Ovary (tissue), 3 donors: ENCODE data around the gene TF.

Experiments
- EP300 ChIP-seq: sonication (generic); formaldehyde crosslinking; IDR thresholded peaks from one replicate; pipeline ENCODE4 v1.6.1; 2017; ENCODE audit warnings: antibody characterized with exemption
- POLR2A ChIP-seq: fragments of 450-650 bp; IDR thresholded peaks from one replicate; pipeline ENCODE4 v1.6.1; 2017; ENCODE audit warnings: antibody characterized with exemption, mild to moderate bottlenecking, moderate library complexity
- TF ChIP-seq, protein P1 (sequence below), 3 donors: fragments of 450-650 bp in 2 of 3; fragments of 200-600 bp in 1 of 3; IDR thresholded peaks; one replicate each; pipeline versions ENCODE4 v1.5.1 to v1.8.0; 2016 to 2022; ENCODE audit warnings: antibody characterized with exemption in 3 of 3, mild to moderate bottlenecking in 1 of 3
- donor health status: DM: no; HTN: no; CAD: no.

- TF ChIP-seq, protein P1, sequence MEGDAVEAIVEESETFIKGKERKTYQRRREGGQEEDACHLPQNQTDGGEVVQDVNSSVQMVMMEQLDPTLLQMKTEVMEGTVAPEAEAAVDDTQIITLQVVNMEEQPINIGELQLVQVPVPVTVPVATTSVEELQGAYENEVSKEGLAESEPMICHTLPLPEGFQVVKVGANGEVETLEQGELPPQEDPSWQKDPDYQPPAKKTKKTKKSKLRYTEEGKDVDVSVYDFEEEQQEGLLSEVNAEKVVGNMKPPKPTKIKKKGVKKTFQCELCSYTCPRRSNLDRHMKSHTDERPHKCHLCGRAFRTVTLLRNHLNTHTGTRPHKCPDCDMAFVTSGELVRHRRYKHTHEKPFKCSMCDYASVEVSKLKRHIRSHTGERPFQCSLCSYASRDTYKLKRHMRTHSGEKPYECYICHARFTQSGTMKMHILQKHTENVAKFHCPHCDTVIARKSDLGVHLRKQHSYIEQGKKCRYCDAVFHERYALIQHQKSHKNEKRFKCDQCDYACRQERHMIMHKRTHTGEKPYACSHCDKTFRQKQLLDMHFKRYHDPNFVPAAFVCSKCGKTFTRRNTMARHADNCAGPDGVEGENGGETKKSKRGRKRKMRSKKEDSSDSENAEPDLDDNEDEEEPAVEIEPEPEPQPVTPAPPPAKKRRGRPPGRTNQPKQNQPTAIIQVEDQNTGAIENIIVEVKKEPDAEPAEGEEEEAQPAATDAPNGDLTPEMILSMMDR (IDR thresholded peaks at IDR 0.05) = no peak
- TF ChIP-seq POLR2A (no peak), EP300 (no peak)
Observed at GRCh38 chr3:133754973-133755828, 9.0 kb downstream of the TF start.
